Measurements from ENCODE around the gene GIT2.
"Not testable (repeated sequence)": the region's sequence is repeated elsewhere in the genome, so short reads cannot be mapped to it uniquely, and the experiment has no call there.

GIT2 gene

GRCh38 chr12:109995686-109996482 is at the start of gene GIT2:
GIT2 (minus strand) TSS chr12:109996368; CDS start chr12:109996224, 144 bp downstream.
- DNase-seq (ENCODE audit: low spot score) = peak; percentile 87

- DNase-seq (ENCODE audit: low spot score) = no peak
Observed at GRCh38 chr12:110042264-110042663, 46.1 kb upstream of the GIT2 start.

GRCh38 chr12:110039085-110039807 is 43.1 kb upstream of the GIT2 start:
- peak; percentile 62 for DNase-seq (ENCODE audit: low spot score)

GRCh38 chr12:110038741-110039084 is 42.5 kb upstream of the GIT2 start:
- DNase-seq (ENCODE audit: low spot score) = no peak

GRCh38 chr12:110037315-110037714 is 41.1 kb upstream of the GIT2 start:
- DNase-seq (ENCODE audit: low spot score) = no peak

- DNase-seq (ENCODE audit: low spot score) = no peak
Observed at GRCh38 chr12:110035534-110036104, 39.5 kb upstream of the GIT2 start.

GRCh38 chr12:110033888-110034287 is 37.7 kb upstream of the GIT2 start:
- no peak for DNase-seq (ENCODE audit: low spot score)

GRCh38 chr12:110029290-110029815 is 33.2 kb upstream of the GIT2 start:
- no peak for DNase-seq (ENCODE audit: low spot score)

GRCh38 chr12:110028323-110028722 is 32.2 kb upstream of the GIT2 start:
- no peak for DNase-seq (ENCODE audit: low spot score)

GRCh38 chr12:110024051-110024450 is 27.9 kb upstream of the GIT2 start:
- DNase-seq (ENCODE audit: low spot score) = no peak

GRCh38 chr12:110023059-110023980 is 27.2 kb upstream of the GIT2 start:
- DNase-seq (ENCODE audit: low spot score) = no peak

GRCh38 chr12:110020956-110021355 is 24.8 kb upstream of the GIT2 start:
- DNase-seq (ENCODE audit: low spot score) = no peak

- DNase-seq (ENCODE audit: low spot score) = no peak
Observed at GRCh38 chr12:110015132-110015531, 19.0 kb upstream of the GIT2 start.

- no peak for DNase-seq (ENCODE audit: low spot score)
Observed at GRCh38 chr12:110012659-110013058, 16.5 kb upstream of the GIT2 start.

GRCh38 chr12:110012137-110012536 is 16.0 kb upstream of the GIT2 start:
- no peak for DNase-seq (ENCODE audit: low spot score)

- no peak for DNase-seq (ENCODE audit: low spot score)
Observed at GRCh38 chr12:110010853-110011723, 14.9 kb upstream of the GIT2 start.

- DNase-seq (ENCODE audit: low spot score) = not testable (repeated sequence)
Observed at GRCh38 chr12:110008681-110009398, 12.7 kb upstream of the GIT2 start.

GRCh38 chr12:110007881-110008280 is 11.7 kb upstream of the GIT2 start:
- no peak for DNase-seq (ENCODE audit: low spot score)

GRCh38 chr12:110006115-110006514 is 9.9 kb upstream of the GIT2 start:
- no peak for DNase-seq (ENCODE audit: low spot score)

GRCh38 chr12:110005319-110005973 is 9.3 kb upstream of the GIT2 start:
- no peak for DNase-seq (ENCODE audit: low spot score)
